Eye (tissue), 1 donor: Measurements from ENCODE around the gene IL2RA.

Experiments used
- DNase-seq: peaks from one replicate; pipeline ENCODE4 v3.0.0-alpha.2; 2015

IL2RA gene

DNA sequence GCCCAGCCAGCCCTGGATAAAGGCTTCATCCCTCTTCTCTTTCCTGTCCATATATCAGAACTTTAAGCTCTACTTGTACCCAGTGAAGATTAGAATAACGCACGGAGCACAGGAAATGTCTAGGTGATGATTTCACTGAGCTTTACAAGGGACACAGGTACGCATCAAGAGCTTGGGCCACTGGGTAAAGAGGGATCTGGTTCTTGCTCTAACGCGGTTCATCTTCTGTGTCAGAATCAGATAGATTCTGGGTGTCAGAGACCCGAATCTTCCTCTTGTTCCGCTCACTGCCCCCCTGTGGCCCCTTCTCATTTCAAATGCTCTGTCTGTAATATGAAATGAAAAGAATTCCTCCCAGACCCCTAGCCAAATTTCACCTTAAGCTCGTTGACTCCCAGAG lies 24.7 kb downstream of the IL2RA start:
- DNase-seq = no peak

DNA sequence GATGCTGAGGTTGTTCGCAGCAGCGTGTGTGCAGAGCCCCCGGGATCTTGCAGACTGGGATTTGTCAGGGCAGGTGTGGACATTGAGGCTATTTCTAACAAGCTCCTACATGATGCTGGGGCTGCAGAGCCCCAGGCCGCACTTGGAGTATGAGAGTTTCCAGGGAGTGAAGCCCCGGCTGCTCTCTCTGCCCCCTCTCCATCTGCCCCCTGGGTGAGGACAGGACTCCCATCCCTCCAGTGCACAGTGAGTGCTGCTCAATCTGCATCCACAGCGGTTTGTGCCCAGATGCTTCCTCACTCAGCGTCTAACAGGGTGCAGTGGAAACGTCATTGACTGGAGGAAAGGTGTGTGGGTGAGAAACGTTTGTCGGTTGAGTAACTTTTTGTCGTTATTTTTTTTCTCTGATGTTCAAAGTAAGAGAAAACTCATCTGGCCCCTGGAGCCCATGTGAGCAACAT lies 25.3 kb downstream of the IL2RA start:
- no peak for DNase-seq

DNA sequence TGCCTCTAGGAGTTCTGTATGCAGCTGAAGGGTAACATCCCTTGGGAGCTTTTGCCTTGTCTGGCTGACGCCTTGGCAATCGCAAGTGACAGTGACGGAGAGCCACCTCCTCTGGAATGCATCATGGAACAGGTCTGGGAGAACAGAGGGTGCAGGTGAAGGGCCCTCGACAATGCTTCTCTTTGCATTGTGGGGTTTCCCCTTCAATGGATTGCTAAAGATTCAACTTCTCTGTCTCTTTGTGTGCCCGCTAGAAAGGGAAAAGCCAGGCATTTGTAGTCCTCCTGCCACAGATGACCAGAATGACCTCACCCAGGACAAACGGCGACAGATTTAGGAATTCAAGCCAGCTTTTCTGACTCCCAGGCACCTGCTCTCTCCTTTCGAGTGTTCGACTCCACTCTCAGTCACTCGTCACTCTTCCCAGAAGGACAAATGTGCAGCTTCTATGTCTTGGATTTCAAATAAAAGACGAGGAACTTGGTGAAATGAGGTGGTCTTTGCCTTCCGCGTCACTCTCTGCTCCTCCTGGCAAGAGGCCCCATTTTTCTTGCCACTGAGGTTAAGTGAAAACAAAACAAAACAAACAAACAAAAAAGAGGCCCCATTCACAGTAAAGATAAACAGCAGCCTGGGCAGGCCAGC lies 26.1 kb downstream of the IL2RA start:
- no peak for DNase-seq

DNA sequence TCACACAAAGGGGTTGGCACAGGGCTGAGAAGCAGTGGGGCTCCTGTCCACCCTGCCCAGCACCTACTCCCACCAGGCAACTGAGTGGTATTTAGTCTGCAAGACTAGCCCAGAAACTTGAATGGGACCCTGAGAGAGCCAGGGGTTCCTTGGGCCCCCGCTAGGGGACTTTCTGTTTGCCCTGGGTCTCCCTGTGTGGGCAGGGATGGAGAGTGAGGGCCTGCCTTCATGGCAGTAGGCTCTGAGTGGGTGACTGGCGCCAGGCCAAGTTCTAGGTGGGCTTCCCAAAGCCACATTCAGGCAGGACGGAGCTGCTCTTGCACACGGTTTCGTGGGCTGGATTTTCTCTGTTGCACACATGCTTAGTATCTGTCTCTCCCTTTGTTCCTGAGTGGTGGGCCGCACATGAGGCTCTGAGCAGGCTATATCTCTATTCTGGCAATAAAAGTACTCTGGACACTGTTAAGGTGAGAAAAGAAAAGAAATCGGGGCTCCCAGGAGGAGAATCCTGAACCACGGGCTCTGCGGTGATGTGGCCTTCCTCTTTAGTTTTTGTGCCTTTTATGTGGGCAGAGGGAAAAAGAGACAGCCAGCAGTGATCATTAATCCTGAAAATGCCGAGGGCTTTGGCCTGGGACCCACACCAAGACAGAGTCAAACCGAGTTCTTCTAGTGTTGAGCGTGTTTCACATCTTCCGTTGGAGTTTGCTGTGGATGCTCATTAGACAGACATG lies 26.9 kb downstream of the IL2RA start:
- no peak for DNase-seq

DNA sequence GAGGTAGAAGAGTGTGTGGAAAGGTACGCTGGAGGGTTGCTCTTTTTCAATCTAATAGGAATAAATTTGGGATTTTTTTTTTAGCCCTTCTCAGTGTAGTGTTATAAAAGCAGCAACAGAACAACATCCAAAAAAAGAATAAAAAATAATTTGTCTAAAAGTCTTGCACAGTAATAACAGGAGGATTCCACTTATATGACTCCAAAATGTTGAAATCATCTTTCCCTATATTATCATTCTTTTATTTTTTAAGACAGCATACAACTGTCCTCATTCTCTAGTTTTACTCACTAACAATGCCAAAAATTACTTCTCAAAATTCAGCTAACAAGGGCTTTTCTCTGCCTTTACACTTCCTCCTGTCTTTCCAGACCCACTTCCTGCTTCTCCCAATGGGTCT lies 27.8 kb downstream of the IL2RA start:
- no peak for DNase-seq

DNA sequence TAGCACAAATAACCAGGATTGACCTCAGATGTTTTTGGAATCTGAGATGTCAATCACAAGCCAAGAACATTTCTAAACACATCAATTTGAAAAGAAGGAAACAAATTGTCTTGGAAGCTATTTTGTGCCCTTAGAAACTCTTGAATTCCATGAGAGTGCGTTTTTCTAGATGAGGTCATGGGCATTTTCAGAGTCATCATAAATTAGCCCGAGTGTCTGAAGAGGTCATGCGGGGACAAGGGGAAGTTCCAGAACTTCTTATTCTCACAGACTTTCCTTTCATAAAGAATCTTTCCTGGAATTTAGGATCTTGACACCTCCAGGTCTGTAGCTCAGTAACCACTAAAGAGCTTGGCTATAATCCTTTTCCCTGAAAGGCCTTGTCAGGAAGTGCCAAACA lies 28.2 kb downstream of the IL2RA start:
- DNase-seq = no peak

DNA sequence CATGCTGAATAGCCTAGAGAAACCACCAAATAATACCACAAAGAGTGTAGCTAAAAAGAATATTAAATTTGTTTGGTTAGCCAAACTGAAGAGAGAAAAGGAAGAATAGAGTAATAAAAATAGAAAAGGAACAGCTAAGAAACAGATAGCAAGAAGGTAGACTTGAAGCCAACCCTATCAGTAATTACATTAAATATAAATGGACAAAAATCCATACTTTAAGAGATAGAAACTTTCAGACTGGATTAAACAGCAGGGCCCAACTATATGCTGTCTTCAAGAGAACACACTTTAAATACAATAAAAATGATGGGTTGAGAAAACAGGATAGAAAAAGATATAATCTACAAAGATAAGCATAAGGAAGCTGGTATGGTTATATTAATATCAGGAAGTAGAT lies 31.2 kb downstream of the IL2RA start:
- no peak for DNase-seq

DNA sequence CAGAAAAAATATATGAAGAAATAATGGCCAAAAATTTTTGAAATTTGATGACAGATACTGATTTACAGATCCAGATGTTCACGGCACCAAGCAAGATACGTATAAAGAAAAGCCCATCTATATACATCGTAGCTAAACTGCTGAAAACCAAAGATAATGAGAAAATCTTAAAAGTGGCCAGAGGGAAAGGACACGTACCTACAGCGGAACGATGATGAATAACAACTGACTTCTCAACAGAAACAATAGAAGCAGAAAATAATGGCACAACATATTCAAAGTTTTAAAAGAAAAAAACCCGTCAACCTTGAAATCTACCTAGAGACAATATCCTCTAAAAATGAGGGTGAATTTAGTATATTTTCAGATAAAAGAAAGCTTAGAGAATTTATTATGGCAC lies 31.9 kb downstream of the IL2RA start:
- no peak for DNase-seq

DNA sequence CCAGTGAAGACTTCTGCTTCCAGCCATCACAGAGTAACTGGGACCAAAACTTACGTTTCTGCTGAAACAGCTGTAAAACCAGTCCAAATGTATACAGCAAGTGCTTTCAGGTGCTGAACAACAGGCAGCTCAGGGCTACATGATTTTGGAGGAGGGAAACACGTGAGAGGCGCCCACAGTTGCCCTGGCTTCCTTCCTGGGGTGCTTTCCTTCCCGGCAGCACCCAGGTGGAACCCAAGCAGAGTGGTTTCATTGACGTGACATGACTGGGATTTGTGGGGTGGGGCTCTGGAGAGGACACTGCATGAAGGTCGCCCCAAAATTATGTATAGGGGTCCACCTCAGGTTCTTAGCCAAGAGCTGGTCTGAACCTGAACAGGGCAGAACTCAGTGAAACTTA lies 34.2 kb downstream of the IL2RA start:
- DNase-seq = no peak

DNA sequence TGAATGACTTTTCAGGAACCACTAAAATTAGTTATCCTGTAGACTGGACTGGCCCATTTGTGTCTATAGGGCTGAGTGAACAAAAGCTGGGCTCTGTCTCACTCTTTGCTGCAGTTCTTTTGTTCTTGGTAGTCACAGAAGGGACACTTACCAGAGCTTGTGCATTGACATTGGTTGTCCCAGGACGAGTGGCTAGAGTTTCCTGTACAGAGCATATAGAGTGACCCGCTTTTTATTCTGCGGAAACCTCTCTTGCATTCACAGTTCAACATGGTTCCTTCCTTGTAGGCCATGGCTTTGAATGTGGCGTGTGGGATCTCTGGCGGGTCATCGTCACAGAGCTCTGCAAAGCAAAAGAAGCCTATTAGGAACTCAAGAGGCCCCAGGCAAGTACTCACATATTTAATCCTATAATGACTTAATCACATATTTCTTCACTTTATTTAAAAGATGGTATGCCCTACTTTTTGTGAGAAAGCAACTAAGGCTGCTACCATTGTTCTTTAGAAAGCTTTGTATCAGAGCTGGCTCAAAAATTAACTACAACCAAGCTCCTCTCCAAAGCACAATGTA lies 36.4 kb downstream of the IL2RA start:
- no peak for DNase-seq

DNA sequence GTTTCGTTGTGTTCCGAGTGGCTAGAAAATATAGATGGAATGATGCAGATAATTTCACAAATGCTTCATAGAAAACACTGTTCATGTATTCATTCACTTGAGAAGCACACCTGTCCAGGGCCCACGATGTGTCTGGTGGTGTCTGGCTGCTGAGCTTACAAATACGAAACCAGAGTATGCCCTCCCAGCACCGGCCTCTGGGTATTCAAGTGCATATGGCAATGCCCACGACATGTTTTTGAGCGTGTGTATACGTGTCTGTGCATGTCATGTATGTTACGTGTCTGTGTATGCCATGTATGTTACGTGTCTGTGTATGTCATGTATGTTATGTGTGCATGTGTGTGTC lies 37.9 kb downstream of the IL2RA start:
- no peak for DNase-seq

DNA sequence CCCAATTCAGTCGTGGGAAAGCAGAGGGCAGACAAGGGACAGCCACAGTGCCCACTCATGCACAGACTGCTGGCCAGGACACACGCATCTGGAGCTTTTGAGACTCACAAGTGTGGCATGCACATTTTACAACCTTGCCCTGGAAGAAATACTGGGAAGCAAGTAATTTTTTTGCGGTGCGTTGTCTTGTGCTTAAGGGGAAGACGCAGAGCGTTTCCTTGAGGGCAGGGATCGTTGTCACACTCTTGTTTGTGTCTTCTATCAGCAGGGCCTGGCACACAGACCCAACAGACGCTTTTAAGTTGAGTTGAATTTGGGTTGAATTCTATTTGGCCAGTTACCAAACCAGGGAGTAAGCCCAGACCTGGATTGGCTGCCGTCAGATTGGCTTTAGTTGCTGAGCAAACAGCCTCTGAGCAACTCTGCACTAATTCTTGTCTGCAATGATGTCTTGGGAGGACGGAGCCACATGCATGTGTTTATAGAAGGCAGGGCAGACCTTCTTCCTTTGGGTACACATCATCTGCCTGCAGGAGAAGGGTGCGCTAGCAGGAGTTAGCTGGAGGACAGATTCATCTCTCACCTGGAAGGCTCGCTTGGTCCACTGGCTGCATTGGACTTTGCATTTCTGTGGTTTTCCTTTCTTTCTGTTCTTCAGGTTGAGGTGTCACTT lies 38.4 kb downstream of the IL2RA start:
- no peak for DNase-seq

DNA sequence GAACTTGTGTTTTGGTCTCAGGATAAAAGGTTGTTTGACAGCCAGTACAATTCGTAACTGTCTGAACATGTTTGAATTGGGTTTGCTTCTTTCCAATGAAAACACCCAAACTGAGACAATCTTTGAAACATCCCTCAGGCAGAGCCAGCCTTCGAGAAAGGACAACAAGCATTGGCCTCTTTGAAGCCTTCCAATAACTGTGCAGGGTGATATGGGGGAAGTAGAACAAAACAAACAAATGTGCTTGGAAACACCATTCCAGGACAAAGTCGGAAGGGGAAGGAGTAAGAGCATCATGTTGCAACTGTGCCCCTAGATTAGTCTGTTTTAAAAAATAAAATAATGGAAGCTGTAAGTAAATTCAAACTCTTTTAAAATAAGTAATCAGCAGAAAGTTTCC lies 39.5 kb downstream of the IL2RA start:
- DNase-seq = no peak

DNA sequence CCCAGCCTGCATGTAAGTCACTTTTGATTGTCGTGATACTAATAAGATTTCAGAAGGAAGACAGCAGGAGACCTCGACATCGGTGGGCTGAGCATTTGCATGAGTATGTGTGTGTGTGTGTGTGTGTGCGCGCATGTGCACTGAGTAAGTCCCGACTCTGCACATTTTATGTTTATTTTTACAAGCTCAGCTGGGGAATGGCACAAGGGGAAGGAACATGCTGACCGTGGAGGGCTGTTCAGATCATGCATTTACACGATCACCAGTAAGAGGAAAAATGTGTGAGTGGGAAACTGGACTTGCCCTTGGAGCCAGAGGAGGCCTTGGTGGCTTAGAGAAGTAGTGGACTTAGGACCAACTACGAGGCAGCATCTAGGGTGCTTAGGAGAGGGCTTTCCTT lies 41.3 kb downstream of the IL2RA start:
- no peak for DNase-seq

DNA sequence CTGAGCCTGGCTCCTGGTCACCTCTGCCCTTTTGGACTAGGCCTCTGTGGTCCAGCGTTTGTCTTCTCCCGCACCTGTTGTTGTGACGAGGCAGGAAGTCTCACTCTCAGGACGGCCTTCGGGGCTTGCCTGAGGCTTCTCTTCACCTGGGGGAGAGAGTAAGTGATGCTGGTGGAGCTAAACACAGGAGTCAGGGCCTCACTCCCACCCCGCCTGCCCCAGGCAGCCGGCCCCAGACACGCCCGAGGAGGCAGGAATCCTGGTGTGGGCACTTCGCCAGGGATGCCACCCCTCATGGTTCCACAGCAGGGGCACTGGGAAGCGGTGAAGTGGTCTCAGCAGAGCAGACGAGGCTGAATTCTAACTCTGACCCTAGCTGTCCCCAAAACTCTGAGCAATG lies 42.4 kb downstream of the IL2RA start:
- no peak for DNase-seq

DNA sequence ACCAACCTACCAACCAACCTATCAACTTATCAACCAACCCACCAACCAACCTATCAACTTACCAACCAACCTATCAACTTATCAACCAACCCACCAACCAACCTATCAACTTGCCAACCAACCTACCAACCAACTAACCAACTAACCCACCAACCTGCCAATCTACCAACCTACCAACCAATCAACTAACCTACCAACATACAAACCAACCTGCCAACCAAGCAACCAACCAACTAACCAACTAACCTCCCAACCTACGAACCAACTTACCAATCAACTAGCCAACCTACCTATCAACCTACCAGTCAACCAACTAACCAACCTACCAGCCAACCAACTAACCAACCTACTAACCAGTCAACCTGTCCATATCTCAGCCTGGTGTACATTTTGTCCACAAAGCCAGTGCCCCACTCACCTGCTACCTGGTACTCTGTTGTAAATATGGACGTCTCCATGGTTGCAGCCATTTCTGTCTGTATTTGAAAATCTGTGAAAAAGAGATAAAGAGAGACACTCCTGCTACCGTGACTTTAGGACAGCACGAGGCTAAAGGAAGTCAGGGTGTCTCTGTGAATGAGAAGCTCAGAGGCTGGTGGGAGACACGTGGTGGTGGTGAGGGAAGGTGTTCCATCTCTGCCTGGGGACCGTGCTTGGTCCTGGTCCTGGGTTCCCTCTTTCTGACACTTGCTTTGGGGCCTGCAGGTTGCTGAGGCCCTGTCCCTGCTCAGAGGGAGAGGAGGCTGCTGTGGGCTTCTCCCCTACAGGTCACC lies 43.0 kb downstream of the IL2RA start:
- DNase-seq = no peak

DNA sequence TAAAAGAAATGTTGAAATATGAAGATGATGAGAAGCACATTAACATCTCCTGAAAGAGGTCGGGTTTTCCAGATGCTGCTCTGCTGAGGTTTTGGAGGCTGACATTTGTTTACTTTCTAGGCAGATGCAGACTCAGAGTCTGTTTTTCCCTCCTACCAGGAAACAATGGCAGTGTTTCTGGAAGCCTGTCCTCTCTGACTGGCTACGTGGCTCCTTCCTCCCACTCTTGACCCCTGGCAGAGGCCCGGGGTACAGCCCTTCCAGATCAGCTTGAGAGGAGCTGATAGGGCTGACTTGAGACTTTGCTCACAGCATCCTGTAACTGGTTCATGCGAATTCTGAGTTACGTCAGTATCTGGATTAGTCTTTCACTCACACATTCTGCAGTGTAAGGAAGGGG lies 43.7 kb downstream of the IL2RA start:
- DNase-seq = no peak

DNA sequence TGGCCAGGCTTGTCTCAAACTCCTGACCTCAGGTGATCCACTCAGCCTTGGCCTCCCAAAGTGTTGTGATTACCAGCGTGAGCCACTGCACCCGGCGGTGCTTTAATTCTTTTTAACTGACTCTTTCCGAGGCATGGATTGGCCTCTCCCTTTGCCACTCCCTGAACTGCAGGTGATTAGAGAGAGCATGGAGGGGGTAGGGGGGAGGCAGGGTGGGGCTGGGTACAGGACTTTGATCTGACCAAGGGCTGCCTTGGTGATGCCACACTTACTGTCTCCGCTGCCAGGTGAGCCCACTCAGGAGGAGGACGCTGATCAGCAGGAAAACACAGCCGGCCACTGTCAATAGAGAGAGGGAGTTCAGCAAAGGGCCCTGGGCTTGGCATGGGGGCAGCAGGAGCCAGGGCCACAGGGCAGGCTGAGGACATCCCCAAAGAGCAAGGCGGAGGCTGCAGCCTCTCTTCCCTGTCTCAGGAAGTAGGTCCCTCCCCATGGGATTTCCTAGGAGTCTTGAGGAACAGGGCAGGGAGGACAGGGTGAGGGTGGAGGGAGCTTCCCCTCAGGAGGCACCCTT lies 44.3 kb downstream of the IL2RA start:
- DNase-seq = no peak

DNA sequence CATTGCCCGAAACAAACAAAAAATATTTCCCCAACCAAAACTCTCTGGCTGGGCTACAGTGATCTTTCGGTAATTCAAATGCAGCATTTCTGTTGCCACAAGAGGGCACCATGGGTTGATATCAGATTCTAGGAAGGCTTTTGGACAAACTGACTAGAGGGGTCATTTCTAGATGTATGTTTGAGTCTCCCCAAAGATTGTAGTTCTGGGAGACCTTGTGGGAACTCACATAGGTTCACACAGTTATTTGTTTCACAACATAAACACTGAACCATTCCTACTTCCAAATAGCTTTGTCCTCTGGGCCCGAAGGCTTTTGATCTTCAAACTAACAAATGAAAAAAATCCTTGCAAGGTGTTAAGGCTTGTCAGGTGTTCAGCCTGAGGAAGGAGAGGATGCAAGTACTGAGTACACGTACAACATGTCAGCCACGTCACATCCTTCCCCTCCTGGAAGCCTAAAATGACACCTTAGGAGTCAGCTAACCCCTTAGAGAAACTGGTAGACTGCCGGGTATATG lies 47.9 kb downstream of the IL2RA start:
- peak; percentile 67 for DNase-seq

DNA sequence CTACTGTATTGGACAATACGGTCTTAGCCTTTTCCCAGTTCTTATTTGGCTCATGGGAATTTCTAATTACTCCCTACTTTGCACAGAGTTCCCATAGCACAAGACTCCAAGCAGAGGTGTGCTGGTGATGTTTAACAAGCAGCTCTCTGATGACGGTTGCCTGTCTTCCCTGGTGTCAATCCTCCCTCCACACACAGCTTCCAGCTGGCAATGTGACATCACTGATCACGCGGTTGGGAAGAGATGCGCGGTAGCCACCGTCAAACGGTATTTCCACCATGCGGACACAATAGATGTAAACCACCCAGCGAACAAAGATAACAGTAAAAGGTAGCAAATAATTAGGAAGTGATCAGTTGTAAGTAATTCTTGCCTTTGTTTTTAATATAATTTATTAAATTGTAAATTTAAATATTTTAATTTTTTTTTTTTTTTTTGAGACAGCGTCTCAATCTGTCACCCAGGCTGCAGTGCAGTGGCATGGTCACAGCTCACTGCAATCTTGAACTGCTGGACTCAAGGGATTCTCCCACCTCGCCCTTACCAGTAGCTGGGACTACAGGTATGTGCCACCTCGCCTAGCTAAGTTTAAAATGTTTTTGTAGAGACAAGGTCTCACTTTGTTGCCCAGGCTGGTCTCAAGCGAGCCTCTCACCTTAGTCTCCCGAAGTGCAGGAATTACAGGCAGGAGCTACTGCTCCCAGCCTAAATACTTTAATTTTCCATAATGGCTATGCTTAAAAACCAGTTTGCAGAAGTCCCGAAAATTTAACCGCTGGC lies 48.6 kb downstream of the IL2RA start:
- peak; percentile 51 for DNase-seq

DNA sequence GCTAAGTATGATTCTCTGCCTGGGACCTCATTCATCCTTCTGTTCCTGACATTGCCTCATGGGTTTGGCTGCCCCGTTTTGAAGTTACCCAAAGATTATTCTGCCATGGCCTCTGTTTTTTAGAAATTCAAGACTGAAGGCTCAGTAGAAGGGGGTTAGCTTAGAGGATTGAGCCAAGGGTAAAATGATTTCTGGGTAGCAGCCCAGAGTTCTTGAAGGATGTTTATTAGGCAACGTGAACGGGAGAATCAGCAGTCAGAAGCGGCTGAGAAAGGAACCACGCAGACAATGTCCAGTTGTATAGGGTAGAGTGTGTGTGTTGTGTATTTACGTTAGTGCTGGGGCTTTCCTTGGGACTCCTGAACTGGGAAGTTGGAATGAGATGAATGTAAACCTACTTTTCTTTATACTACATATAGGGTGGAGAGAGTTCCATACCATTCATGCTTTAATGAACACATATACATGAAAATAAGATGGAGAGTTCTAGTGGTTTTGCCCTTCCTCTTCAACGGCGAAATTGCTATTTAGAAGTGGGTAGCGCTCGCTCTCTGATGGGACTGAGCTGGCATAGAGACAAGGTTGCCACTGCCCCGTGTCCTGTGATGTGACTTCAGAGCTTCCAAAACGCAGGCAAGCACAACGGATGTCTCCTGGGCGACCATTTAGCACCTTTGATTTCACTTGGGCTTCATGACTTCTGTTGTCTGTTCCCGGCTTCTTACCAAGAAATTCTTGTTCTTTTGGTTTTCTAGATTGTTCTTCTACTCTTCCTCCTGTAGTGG lies 49.9 kb downstream of the IL2RA start:
- no peak for DNase-seq
